WTC11 (cell line): ENCODE data around the gene PPP1R37.

Experiments used
- CTCF ChIP-seq: fragments of 200-600 bp; IDR thresholded peaks from 2 replicates; pipeline ENCODE4 v1.8.0; 2022; ENCODE audit warnings: antibody characterized with exemption
- E2F4 ChIP-seq: sonication (generic); formaldehyde crosslinking; IDR thresholded peaks from 2 replicates; pipeline ENCODE4 v1.8.1; 2022; ENCODE audit warnings: low read depth, mild to moderate bottlenecking, moderate library complexity, missing genetic modification reagents, borderline replicate concordance
- HMGXB4 ChIP-seq: sonication (generic); formaldehyde crosslinking; IDR thresholded peaks from 2 replicates; pipeline ENCODE4 v1.8.1; 2023; ENCODE audit warnings: mild to moderate bottlenecking, moderate library complexity, missing genetic modification reagents
- NFYB ChIP-seq: sonication (generic); formaldehyde crosslinking; conservative IDR thresholded peaks from 2 replicates; pipeline ENCODE4 v1.8.0; 2022; ENCODE audit warnings: low read depth, missing genetic modification reagents
- SOX15 ChIP-seq: fragments of 250-450 bp; sonication (Bioruptor Pico); IDR thresholded peaks from 2 replicates; pipeline ENCODE4 v1.9.0; 2021; ENCODE audit warnings: mild to moderate bottlenecking
- ZNF416 ChIP-seq: fragments of 250-450 bp; sonication (Bioruptor Pico); IDR thresholded peaks from 2 replicates; pipeline ENCODE4 v1.9.0; 2021; ENCODE audit warnings: mild to moderate bottlenecking, inconsistent platforms
- TF ChIP-seq, protein P1 (sequence below): sonication (generic); formaldehyde crosslinking; IDR thresholded peaks from 2 replicates; pipeline ENCODE4 v1.8.1; 2023; ENCODE audit warnings: mild to moderate bottlenecking, missing genetic modification reagents, moderate library complexity
- TF ChIP-seq, protein P2 (sequence below): sonication (generic); formaldehyde crosslinking; IDR thresholded peaks from 2 replicates; pipeline ENCODE4 v1.8.0; 2022; ENCODE audit warnings: mild to moderate bottlenecking, missing genetic modification reagents

GRCh38 chr19:45146251-45146650, 53.3 kb downstream of the PPP1R37 start:
- TF ChIP-seq SOX15 (CRISPR knock-in tag) (no peak), NFYB (CRISPR knock-in tag) (no peak), CTCF (no peak), HMGXB4 (no peak), E2F4 (CRISPR knock-in tag) (no peak), ZNF416 (CRISPR knock-in tag) (no peak)
- TF ChIP-seq, protein P1, sequence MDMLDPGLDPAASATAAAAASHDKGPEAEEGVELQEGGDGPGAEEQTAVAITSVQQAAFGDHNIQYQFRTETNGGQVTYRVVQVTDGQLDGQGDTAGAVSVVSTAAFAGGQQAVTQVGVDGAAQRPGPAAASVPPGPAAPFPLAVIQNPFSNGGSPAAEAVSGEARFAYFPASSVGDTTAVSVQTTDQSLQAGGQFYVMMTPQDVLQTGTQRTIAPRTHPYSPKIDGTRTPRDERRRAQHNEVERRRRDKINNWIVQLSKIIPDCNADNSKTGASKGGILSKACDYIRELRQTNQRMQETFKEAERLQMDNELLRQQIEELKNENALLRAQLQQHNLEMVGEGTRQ (CRISPR knock-in tag): no peak
- TF ChIP-seq, protein P2, sequence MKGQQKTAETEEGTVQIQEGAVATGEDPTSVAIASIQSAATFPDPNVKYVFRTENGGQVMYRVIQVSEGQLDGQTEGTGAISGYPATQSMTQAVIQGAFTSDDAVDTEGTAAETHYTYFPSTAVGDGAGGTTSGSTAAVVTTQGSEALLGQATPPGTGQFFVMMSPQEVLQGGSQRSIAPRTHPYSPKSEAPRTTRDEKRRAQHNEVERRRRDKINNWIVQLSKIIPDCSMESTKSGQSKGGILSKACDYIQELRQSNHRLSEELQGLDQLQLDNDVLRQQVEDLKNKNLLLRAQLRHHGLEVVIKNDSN (CRISPR knock-in tag): no peak
